ENCODE measurements around the gene DLGAP3.

DNA sequence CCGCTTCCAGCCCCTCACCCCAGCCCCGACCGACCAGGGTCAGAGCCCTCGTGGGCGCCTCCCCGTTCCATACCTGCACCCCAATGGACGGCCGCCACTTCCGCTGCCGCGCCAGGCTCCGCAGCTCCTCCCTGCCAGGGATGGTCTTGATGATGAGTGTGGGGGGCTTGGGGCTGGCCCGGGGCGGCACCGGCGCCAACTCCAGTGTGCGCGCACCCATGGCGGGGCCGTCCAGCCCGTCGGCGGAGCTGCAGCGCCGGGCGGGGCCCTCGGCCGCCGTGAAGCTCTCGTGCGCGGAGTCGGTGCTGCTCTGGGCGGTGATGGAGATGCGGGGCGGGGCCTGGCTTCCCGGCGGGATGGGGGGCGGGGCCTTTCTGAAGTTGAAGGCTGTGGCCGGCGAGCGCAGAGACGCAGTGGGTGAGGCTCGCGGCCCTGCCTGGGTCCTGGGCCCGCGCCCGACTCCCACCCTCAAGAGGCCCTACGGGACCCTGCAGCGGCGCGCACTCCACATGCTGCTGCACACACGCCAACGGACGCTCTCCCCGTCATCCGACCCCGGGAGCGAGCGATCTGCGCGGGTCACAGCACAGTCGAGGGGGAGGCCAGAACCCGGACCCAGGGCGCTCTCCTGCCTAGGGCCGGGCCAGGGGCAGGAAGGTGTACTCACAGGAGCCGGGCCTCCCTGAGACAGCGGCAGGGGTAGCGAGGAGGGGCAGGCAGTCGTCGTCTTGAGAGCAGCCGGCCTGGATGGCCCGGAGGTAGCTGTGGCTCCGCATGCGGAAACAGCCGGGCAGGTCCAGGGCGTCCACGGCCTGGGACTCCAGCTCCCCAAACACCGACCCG, 43.8 kb downstream of the DLGAP3 start:
- TF ChIP-seq, protein P1, sequence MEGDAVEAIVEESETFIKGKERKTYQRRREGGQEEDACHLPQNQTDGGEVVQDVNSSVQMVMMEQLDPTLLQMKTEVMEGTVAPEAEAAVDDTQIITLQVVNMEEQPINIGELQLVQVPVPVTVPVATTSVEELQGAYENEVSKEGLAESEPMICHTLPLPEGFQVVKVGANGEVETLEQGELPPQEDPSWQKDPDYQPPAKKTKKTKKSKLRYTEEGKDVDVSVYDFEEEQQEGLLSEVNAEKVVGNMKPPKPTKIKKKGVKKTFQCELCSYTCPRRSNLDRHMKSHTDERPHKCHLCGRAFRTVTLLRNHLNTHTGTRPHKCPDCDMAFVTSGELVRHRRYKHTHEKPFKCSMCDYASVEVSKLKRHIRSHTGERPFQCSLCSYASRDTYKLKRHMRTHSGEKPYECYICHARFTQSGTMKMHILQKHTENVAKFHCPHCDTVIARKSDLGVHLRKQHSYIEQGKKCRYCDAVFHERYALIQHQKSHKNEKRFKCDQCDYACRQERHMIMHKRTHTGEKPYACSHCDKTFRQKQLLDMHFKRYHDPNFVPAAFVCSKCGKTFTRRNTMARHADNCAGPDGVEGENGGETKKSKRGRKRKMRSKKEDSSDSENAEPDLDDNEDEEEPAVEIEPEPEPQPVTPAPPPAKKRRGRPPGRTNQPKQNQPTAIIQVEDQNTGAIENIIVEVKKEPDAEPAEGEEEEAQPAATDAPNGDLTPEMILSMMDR (IDR thresholded peaks at IDR 0.05): no peak
- no peak for TF ChIP-seq POLR2AphosphoS5 (IDR thresholded peaks at IDR 0.05)
- no peak for TF ChIP-seq POLR2A (IDR thresholded peaks at IDR 0.05)

Data from prostate gland (tissue), 2 donors.